HFFc6 (cell line): ENCODE data around the gene GDA. TPM values are rescaled to one million over a fixed set of nuclear protein-coding genes. Genes with fewer than 3 reads are reported as not detected.

ENCODE experiments used
- DNase-seq: peaks from one replicate; pipeline ENCODE4 v3.0.0-alpha.2; 2018
- H3K27ac Mint-ChIP-seq: 2 replicates; pipeline ENCODE4 v1.8.0; 2020; ENCODE audit warnings: mild to moderate bottlenecking, mixed read lengths
- H3K27me3 Mint-ChIP-seq: 2 replicates; pipeline ENCODE4 v1.8.0; 2021; ENCODE audit warnings: mild to moderate bottlenecking, moderate library complexity, mixed read lengths; ENCODE audit not compliant: insufficient read depth
- H3K36me3 Mint-ChIP-seq: 2 replicates; pipeline ENCODE4 v1.8.0; 2021; ENCODE audit warnings: low read depth, mixed read lengths
- H3K4me1 Mint-ChIP-seq: 2 replicates; pipeline ENCODE4 v1.8.0; 2020; ENCODE audit warnings: low read depth, mixed read lengths
- H3K4me3 Mint-ChIP-seq: 2 replicates; pipeline ENCODE4 v1.8.0; 2020; ENCODE audit warnings: mild to moderate bottlenecking, moderate library complexity, mixed read lengths
- H3K9me3 Mint-ChIP-seq: 2 replicates; pipeline ENCODE4 v1.8.0; 2020; ENCODE audit warnings: mild to moderate bottlenecking, mixed read lengths
- total RNA-seq, 6 experiments: library from RNA; stranded (reverse); fragmentation: NEBNext Ultra II Directional; extraction: Animal tissue kit (Norgen Biotek cat#: 25700); gene quantifications; 2 replicates in 1 of 6; 3 replicates in 5 of 6; pipeline ENCODE4 v1.2.3, GENCODE V29; 2021
- TF ChIP-seq, protein P1 (sequence below): fragments of 200-600 bp; sonication (generic); IDR thresholded peaks from 2 replicates; pipeline ENCODE4 v1.5.0; 2021; ENCODE audit warnings: antibody characterized with exemption, mild to moderate bottlenecking

Gene GDA
- total RNA-seq, 6 experiments from 2014 or later, result not detected

DNA sequence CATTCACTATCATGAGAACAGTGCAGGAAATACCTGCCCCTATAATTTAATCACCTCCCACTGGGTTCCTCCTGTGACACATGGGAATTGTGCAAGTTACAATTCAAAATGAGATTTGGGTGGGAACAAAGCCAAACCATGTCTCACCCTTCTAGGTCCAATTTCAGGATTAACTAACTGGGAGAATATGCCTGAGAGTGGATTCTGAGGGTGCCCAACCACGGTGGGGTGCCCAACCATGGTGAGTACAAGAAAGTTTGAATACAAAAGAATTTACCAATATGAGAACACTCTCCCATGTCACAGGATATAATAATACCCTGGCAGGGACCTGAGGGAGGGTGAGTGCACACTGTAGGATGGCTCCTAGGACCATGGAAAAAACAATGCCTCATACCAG, 17.2 kb upstream of the GDA start:
- TF ChIP-seq, protein P1, sequence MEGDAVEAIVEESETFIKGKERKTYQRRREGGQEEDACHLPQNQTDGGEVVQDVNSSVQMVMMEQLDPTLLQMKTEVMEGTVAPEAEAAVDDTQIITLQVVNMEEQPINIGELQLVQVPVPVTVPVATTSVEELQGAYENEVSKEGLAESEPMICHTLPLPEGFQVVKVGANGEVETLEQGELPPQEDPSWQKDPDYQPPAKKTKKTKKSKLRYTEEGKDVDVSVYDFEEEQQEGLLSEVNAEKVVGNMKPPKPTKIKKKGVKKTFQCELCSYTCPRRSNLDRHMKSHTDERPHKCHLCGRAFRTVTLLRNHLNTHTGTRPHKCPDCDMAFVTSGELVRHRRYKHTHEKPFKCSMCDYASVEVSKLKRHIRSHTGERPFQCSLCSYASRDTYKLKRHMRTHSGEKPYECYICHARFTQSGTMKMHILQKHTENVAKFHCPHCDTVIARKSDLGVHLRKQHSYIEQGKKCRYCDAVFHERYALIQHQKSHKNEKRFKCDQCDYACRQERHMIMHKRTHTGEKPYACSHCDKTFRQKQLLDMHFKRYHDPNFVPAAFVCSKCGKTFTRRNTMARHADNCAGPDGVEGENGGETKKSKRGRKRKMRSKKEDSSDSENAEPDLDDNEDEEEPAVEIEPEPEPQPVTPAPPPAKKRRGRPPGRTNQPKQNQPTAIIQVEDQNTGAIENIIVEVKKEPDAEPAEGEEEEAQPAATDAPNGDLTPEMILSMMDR, result no peak
- Mint-ChIP-seq H3K4me1 (no peaks in the 10 kb centered on the region), H3K4me3 (no peak overlapping the region), H3K36me3 (no peaks in the 10 kb centered on the region), H3K27me3 (peaks cover 4% of the 10 kb centered on the region), H3K27ac (no peak overlapping the region), H3K9me3 (no peaks in the 10 kb centered on the region)
- DNase-seq, result no peak

DNA sequence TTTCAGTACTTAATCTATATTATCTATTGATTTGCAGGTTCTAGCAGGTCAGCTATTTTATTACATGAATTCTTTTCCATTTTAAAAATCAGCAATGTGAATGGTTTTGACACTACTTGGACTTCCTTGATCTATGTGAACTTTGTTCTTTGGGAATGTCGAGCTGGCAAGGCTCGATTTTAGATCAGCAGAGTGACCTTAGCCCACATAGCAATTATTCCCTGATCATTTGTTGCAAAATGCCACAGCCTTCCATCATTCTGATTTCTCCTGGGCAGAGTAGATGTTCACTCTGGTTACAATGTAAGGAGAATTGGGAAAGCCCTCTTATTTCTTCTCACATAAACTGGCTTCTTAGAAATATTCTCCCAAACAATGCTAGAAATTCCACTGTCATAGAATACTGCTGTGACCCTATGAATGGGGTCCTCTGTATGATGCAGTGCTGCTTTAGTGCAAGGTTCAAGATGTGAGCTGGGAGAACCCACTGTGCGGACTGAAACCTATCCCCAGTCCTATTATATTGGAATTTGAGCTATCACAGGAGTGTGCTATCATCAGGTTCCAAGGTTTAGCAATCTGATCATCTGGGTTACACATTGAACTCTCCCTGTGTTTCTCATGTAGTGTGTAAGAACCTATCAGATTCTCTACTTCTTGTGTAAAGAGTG, 15.7 kb upstream of the GDA start:
- no peak for DNase-seq
- Mint-ChIP-seq H3K36me3 (no peaks in the 10 kb centered on the region), H3K27ac (no peak overlapping the region), H3K9me3 (no peaks in the 10 kb centered on the region), H3K4me3 (no peak overlapping the region), H3K27me3 (peaks cover 7% of the 10 kb centered on the region), H3K4me1 (no peaks in the 10 kb centered on the region)
- TF ChIP-seq, protein P1, result no peak

DNA sequence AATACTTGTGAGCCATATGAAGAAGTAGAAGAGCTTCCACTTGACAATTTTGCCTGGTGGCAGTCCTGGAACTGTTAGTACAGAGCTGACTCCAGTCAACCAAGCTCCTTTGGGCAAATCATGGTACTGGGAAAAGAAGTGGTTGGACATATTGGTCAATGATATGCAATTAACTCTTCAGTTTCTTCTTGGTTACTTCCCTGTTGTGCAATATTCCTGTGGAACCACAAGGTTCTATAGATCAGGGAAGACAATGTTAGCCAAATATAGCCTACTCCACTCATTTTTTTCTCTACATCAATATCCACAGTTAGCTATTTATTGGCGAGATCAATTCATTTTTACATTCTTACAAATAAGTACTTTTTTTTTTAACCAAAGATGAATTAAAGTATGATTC, 14.4 kb upstream of the GDA start:
- Mint-ChIP-seq H3K36me3 (no peaks in the 10 kb centered on the region), H3K4me3 (no peak overlapping the region), H3K9me3 (no peaks in the 10 kb centered on the region), H3K4me1 (no peaks in the 10 kb centered on the region), H3K27me3 (peaks cover 2% of the 10 kb centered on the region; the same call in 1 of the 2 replicates), H3K27ac (no peak overlapping the region)
- TF ChIP-seq, protein P1, result no peak
- no peak for DNase-seq

DNA sequence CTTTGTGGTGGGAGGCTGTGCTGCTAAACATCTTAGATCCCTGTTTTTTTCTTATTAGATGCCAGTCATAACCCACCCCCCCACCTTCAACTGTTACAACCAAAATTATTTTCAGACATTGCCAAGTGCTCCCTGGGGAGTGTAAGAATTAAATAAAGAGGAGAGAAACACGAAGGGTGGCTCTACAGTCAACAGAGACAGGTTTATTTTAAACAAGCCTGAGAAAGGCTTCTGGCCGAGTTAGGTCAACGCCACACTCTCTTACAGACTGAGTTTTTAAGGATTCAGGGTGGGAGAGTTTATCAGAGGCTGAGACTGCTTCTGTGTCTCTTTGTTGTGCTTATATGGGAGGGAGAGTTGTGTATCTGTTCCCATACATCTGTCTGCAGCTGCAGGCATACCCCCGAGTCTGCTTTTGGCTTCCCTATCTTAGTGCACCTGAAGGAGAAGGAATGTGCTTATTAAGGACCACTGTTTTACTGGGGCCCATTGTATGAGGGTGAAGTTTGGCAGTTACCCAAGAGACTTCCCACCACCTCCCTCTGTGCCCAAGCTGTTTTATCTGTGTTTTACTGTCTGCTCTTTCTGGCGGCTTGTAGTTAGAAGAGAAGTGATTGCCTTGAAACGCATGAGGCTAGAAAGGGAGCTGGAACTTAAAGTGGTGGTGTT, 11.4 kb upstream of the GDA start:
- TF ChIP-seq, protein P1, result no peak
- DNase-seq, result no peak

DNA sequence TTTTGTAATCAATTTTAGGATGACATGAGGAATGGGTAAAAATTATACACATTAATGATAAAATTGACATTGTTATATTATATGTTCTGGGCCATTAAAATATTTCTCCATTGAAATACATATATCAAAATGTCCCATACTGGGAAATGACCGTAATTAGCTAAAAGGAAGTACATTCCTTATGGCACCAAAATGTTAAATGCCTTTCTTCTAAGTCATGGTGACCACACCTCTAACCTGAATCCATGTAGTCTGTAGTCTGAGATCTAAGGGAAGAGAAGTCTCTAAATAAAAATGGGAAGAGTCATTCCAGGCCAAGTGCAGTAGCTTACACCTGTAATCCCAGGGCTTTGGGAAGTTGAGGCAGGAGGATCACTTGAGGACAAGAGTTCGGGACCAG, 10.0 kb upstream of the GDA start:
- TF ChIP-seq, protein P1, result no peak
- no peaks in the 10 kb centered on the region for H3K36me3 Mint-ChIP-seq
- H3K9me3 Mint-ChIP-seq, result no peaks in the 10 kb centered on the region
- DNase-seq, result no peak
- no peak overlapping the region for H3K27ac Mint-ChIP-seq
- no peaks in the 10 kb centered on the region for H3K4me1 Mint-ChIP-seq
- H3K4me3 Mint-ChIP-seq, result no peak overlapping the region
- H3K27me3 Mint-ChIP-seq, result peaks cover 4% of the 10 kb centered on the region

More for the DNA sequence above, 11.4 kb upstream of the GDA start:
- Mint-ChIP-seq H3K27ac (no peak overlapping the region), H3K27me3 (peaks cover 4% of the 10 kb centered on the region), H3K4me3 (no peak overlapping the region), H3K4me1 (no peaks in the 10 kb centered on the region), H3K9me3 (no peaks in the 10 kb centered on the region), H3K36me3 (no peaks in the 10 kb centered on the region)
